Activated T-helper 9 cell treated with anti-CD3 and anti-CD28 coated beads, Interleukin-2, amount 50 U/mL, for 16 hours (primary cell): ENCODE results near the gene PTH2.
"Not testable (repeated sequence)": the region's sequence is repeated elsewhere in the genome, so short reads cannot be mapped to it uniquely, and the experiment has no call there.

ENCODE experiments used
- DNase-seq: peaks from one replicate; pipeline ENCODE4 v3.0.0-alpha.2; 2020; ENCODE audit warnings: low read depth

Gene PTH2

GRCh38 chr19:49378512-49378911, 44.7 kb downstream of the PTH2 start:
- no peak for DNase-seq

DNA sequence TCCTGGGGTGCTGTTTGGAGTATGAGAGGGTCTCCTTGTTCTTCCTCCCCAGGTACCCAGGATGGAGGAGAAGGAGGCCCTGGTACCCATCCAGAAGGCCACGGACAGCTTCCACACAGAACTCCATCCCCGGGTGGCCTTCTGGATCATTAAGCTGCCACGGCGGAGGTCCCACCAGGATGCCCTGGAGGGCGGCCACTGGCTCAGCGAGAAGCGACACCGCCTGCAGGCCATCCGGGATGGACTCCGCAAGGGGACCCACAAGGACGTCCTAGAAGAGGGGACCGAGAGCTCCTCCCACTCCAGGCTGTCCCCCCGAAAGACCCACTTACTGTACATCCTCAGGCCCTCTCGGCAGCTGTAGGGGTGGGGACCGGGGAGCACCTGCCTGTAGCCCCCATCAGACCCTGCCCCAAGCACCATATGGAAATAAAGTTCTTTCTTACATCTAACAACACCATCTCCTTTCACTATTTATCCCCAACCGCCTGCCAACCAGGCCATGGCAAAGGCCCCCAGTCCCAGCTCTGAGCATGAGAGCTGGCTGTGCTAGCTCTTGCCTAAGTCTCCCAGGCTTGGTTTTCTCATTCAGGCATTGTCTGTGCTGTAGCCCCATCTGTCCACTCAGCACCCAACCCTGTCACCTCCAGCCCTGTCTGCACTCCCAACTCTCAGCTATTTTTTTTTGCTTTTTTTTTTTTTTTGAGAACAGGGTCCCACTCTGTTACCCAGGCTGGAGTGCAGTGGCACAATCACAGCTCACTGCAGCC, 48.4 kb downstream of the PTH2 start:
- DNase-seq, result no peak

- DNase-seq, result not testable (repeated sequence)
Observed at GRCh38 chr19:49373174-49373573, 50.1 kb downstream of the PTH2 start.
